Measurements from ENCODE around the gene SUGCT.
"Not testable (repeated sequence)": the region's sequence is repeated elsewhere in the genome, so short reads cannot be mapped to it uniquely, and the experiment has no call there.

Gene SUGCT

GRCh38 chr7:40138973-40139372 is 4.2 kb downstream of the SUGCT start:
- DNase-seq (ENCODE audit: low read depth in 3 of 3) = no peak

DNA sequence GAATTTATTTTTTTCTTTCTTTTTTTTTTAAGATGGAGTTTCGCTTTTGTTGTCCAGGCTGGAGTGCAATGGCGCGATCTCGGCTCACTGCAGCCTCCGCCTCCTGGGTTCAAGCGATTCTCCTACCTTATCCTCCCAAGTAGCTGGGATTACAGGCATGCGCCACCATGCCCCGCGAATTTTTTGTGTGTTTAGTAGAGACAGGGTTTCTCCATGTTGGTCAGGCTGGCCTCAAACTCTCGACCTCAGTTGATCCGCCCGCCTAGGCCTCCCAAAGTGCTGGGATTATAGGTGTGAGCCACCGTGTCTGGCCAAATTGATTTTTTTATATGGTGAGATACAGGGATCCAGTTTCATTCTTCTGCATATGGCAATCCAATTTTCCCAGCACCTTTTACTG is 5.1 kb downstream of the SUGCT start:
- DNase-seq (ENCODE audit: low read depth in 3 of 3) = not testable (repeated sequence)

DNA sequence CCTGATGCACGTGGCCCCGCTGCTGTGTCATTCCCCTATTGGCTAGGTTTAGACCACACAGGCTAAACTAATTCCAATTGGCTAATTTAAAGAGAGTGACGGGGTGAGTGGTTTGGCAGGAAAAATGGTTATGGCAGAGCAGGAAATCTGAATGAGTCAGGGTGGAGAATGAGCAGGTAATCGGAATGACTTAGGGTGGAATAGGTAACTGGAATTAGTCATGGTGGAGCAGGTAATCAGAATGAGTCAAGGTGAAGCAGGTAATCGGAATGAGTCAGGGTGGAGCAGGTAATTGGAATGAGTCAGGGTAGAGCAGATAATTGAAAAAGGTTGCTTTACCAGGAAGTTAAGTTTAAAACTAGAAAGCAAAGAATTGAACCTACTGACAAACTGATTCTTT is 7.1 kb downstream of the SUGCT start:
- not testable (repeated sequence) for DNase-seq (ENCODE audit: low read depth in 3 of 3)

- DNase-seq (ENCODE audit: low read depth in 3 of 3) = not testable (repeated sequence)
Measured at GRCh38 chr7:40145596-40146130, 10.9 kb downstream of the SUGCT start.

DNA sequence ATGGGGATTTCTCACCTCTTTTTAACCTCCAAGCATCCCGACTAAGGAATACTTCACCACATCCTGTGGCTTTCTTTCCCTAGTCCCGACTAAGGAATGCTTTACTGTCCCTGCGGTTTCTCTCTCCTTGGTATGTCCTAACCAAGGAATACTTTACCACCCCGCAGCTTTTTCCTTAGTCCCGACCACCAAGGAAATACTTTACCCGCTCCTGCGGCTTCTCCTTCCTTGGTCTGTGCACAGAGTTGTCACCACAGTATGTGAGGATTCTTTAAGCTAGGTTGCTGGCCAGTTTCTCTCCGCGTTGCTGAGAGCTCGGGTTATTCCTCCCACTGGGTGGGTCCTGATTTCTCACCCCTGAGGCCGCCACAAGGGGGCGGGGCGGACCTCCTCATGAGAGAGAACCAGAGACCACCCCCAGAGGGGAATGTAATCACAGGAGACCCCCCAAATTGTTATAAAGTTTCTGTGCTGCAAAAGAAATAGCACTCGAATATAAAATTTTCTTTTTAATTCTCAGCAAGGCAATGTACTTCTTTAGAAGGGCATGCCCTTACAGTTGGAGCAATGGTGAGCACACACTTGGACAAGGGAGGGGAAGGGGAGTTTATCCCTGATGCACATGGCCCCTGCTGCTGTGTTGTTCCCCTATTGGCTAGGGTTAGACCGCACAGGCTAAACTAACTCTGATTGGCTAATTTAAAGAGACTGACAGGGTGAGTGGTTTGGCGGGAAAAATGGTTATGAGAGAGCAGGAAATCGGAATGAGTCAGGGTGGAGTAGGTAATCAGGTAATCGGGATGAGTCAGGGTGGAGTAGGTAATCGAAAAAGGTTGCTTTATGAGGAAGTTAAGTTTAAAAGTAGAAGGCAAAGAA is 12.8 kb downstream of the SUGCT start:
- DNase-seq (ENCODE audit: low read depth in 3 of 3) = no peak

- DNase-seq (ENCODE audit: low read depth in 3 of 3) = not testable (repeated sequence)
Measured at GRCh38 chr7:40148247-40148580, 13.4 kb downstream of the SUGCT start.

- DNase-seq (ENCODE audit: low read depth in 3 of 3) = no peak
Measured at GRCh38 chr7:40148671-40149070, 13.9 kb downstream of the SUGCT start.

- DNase-seq (ENCODE audit: low read depth in 3 of 3) = no peak
Measured at GRCh38 chr7:40151504-40151903, 16.7 kb downstream of the SUGCT start.

DNA sequence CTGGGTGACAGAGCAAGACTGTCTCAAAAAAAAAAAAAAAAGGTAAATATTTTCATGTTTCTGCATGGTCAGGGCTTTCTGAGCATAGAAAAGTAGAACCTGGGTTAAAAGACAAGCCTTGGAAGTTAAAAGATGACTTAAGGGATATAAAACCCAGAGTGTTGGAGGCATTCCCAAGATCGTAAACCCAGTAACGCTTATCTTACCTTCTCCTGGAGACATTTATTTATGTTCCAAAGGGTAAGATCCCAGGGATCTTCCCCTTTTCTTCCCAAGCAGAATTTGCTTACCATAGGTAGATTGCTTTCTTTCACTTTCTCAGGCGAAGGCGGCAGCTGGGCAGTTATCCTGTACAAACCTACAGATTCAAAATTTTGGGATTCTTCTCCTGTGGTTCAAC is 22.2 kb downstream of the SUGCT start:
- DNase-seq (ENCODE audit: low read depth in 3 of 3) = no peak

DNA sequence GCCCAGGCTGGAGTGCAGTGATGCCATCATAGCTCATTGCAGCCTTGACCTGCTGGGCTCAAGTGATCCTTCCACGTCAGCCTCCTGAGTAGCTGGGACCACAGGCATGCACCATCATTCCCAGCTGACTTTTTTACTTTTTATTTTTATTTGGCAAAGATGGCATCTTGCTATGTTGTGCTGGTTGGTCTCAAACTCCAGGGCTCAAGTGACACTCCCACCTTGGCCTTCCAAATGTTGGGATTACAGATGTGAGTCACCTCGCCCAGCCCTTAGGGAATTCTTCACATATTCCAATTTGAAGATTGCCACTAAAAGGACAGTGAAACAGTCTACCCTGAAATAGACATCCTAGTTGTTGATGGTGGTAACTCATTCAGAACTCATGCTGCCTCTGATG is 27.7 kb downstream of the SUGCT start:
- DNase-seq (ENCODE audit: low read depth in 3 of 3) = no peak

DNA sequence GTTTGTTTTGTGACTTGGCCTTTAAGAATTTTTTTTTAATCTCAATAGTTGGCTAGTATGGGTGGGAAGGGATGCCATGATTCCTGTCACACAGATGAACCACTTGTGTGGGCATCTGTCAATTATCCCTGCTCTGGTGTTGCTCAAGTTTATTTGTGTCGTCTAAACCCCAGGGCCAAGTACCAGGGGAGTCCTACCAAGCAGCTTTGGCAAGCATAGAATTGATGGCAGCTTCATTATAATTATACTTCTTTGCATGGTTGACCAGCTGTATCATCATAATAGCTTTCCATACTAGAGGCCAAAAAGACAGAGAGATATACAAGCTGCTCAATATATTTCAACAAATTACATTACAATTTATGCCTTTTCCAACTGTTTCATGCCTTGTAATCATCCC is 30.4 kb downstream of the SUGCT start:
- no peak for DNase-seq (ENCODE audit: low read depth in 3 of 3)

GRCh38 chr7:40167291-40167690 is 32.5 kb downstream of the SUGCT start:
- DNase-seq (ENCODE audit: low read depth in 3 of 3) = no peak

DNA sequence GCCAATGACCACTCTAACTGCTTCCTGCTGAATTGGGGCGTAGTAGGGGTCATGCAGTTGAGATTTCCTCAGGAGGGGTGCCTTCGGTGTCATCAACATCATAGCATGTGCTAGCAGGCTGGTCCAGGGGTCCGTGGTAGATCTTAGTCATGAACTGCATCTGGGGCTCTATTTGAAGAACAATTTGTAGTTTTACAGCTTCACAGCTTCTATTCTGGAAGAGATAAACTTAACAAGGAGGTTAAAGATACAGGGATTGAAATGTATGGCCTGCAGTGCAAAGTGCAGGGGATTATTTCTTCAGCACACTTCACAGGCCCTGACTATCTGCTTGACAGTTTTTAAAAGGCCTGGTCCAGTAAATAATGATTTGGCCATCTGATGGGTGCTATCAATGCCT is 33.5 kb downstream of the SUGCT start:
- DNase-seq (ENCODE audit: low read depth in 3 of 3) = not testable (repeated sequence)

GRCh38 chr7:40173121-40173520 is 38.3 kb downstream of the SUGCT start:
- DNase-seq (ENCODE audit: low read depth in 3 of 3) = not testable (repeated sequence)

- DNase-seq (ENCODE audit: low read depth in 3 of 3) = not testable (repeated sequence)
Measured at GRCh38 chr7:40175256-40175655, 40.5 kb downstream of the SUGCT start.

GRCh38 chr7:40175725-40176510 is 41.1 kb downstream of the SUGCT start:
- no peak for DNase-seq (ENCODE audit: low read depth in 3 of 3)

- DNase-seq (ENCODE audit: low read depth in 3 of 3) = no peak
Measured at GRCh38 chr7:40177071-40177470, 42.3 kb downstream of the SUGCT start.

GRCh38 chr7:40182452-40182851 is 47.6 kb downstream of the SUGCT start:
- DNase-seq (ENCODE audit: low read depth in 3 of 3) = no peak

DNA sequence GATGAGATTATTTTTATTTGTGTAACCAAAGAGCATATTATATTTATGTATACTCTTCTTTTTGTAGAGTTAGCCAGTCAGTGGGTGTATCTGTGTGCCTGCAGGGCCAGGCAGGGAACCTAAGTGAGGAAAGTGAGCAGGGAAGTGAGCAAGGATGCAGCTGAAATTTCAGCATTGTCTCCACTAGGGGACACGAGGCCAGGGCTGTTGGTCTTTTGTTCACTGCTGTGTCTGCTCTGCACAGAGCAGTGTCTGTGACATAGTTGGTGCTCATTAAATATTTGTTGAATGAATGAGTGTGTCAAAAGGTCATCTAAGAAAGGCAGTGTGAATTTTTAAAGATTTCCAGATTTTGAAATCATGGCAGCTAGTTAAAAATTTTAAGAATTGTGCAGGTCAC is 51.8 kb downstream of the SUGCT start:
- DNase-seq (ENCODE audit: low read depth in 3 of 3) = no peak

- no peak for DNase-seq (ENCODE audit: low read depth in 3 of 3)
Measured at GRCh38 chr7:40192036-40192435, 57.2 kb downstream of the SUGCT start.

DNA sequence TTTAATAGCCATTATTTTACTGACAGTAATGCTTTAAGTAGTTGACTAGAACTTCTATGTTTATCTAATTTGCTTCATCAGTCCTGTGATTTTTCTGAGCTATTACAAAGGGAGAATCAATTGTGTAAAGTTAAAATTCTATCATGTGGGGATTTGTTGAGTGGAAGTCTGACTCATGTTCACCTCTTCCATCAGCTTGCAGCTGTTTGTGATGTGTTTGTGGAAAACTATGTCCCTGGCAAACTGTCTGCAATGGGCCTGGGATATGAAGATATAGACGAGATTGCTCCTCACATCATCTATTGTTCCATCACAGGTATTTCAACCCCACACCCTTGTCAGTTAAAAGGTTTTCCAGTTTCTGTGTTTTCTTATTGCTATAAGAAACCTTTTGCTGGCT is 59.9 kb downstream of the SUGCT start:
- no peak for DNase-seq (ENCODE audit: low read depth in 3 of 3)

DNA sequence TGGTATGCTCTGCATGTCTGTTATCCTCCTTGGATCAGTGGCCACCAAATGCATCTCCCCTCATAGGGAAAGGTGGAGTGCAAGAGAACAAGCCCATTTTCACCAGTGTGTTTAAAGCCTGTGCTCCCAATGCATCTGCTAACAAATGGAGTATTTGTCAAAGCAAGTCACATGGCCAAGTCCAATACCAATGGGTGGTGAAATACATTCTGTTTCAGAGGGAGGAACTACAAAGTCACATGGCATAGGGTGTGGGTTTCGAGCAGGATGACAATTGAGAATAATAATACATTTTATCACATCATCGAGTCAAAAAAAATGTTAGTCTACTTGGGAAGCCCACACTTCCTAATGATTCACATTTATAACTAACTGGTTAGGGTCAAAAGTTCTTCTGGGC is 62.7 kb downstream of the SUGCT start:
- DNase-seq (ENCODE audit: low read depth in 3 of 3) = no peak
